Measurements from ENCODE around the gene VOPP1.

The VOPP1 gene

DNA sequence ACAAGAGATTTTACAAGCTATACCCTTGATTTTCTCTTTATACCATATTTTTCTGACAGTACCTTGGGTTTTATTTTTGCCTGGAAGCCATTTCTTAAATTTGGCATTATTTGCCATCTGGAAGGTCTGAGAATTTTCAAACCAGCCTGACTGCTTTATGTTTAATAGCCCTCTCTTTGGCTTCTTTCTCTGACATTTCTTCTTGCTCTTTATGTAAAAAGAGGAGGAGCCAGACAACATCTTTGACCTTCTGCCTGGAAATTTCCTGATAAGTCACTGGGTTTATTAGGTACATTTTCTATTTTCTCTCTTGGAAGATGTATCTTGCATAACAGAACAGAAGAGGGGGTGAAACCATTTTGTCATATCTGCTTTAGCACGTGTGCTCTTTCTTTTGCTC, 127.5 kb downstream of the VOPP1 start:
- H3K36me3 ChIP-seq (ENCODE audit: control insufficient read depth, insufficient read depth, low read length): no peaks in the 10 kb centered on the region
- no peaks in the 10 kb centered on the region for H3K4me1 ChIP-seq (ENCODE audit: control insufficient read depth, insufficient read depth, low read length)
- H3K27ac ChIP-seq (ENCODE audit: low read depth, low read length): no peak overlapping the region
- no peaks in the 10 kb centered on the region for H3K27me3 ChIP-seq (ENCODE audit: control insufficient read depth, insufficient read depth, low read length)
- H3K9ac ChIP-seq (ENCODE audit: low read length): no peak overlapping the region
- no peak overlapping the region for H3K4me3 ChIP-seq (ENCODE audit: low read length)

DNA sequence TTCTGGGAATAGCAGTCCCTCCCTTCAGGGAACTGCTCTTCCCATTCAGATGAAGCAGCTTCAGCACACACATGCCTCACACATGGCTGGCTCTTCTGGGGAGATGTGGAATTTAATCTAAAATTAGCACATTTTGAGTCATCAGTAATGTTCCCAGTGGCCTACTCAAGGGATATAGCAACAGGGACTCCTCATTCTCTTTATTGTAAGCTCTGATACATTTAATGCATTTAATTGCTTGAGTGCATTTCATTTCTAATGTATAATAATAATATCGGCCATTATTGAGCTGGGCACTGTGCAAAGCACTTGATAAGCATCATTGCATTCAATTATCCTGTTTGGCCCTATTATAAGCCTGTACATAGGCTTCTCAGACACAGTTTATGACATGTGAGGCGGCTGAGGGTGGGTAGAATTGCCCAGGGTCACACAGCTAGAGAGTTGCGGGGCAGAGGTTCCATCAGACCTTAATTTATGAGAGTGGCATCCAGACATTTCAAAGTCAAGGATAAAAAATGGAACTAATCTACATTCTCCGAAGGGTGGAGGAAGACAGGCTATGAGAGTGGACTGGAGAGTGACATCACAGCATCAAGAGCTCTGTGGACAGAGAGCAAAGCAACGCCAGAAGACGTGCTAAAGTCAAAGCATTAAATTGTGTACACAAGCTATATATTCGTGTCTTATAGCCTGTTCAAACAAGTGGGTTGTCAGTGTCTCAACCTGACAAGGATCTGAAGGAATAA, 130.4 kb downstream of the VOPP1 start:
- no peak overlapping the region for H3K27ac ChIP-seq (ENCODE audit: low read depth, low read length)
- no peaks in the 10 kb centered on the region for H3K4me1 ChIP-seq (ENCODE audit: control insufficient read depth, insufficient read depth, low read length)

DNA sequence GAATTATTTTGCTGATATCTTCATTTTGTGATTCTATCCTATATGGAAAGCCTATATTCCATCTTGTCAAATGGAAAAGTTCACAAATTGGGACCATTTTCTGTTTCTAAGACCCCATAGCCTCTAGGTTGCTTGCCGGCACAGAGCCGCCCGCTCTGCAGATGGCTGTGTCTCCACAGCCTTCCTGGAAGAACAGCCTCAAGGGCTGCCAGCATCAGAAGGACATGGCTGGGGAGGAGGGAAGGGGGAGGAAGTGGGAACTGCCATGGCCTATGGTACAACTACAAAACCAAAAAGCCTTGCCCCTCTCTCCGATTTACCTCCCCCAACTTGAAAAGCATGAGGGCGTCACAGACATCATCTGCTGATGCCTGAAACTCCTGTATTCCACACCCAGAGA, 131.3 kb downstream of the VOPP1 start:
- Histone ChIP-seq H3K4me1 (ENCODE audit: control insufficient read depth, insufficient read depth, low read length) (no peaks in the 10 kb centered on the region), H3K27ac (ENCODE audit: low read depth, low read length) (no peak overlapping the region), H3K4me3 (ENCODE audit: low read length) (no peak overlapping the region), H3K36me3 (ENCODE audit: control insufficient read depth, insufficient read depth, low read length) (no peaks in the 10 kb centered on the region), H3K27me3 (ENCODE audit: control insufficient read depth, insufficient read depth, low read length) (no peaks in the 10 kb centered on the region), H3K9ac (ENCODE audit: low read length) (no peak overlapping the region)

More for the DNA sequence above, 130.4 kb downstream of the VOPP1 start:
- no peak overlapping the region for H3K9ac ChIP-seq (ENCODE audit: low read length)
- no peak overlapping the region for H3K4me3 ChIP-seq (ENCODE audit: low read length)
- H3K36me3 ChIP-seq (ENCODE audit: control insufficient read depth, insufficient read depth, low read length): no peaks in the 10 kb centered on the region
- no peaks in the 10 kb centered on the region for H3K27me3 ChIP-seq (ENCODE audit: control insufficient read depth, insufficient read depth, low read length)

DNA sequence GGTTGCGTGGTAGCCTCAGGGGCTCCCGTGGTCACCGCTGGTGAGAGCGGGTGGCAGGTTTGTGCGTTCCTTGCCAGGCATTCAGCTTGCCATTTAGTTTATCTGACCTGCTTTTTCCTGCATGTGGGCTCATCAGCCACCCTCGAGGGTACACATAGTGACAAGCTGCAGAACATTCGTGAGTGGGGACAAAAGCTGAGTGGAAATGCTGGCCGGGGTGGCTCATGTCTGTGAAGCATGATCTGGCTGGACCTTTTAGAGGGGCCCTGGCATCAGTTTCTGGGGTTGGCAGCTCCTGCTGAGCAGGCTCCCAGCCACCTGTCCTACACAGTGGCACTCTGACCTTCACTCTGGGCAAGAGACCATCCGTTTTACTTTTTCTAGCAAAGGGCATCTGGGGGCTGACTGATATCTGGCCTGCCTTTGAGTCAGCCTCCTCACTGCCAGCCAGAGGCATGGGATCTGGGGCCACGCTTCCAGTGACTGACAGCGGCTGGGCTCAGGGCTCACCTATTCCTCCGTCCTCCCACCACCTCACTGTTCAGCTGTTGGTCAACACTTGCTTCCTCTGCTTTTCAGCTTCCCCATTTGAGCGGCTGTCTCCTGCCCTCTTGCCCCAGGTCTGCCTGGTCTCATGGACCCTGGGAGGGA, 132.1 kb downstream of the VOPP1 start:
- H3K4me3 ChIP-seq (ENCODE audit: low read length): no peak overlapping the region
- H3K36me3 ChIP-seq (ENCODE audit: control insufficient read depth, insufficient read depth, low read length): no peaks in the 10 kb centered on the region
- H3K27me3 ChIP-seq (ENCODE audit: control insufficient read depth, insufficient read depth, low read length): no peaks in the 10 kb centered on the region
- no peak overlapping the region for H3K9ac ChIP-seq (ENCODE audit: low read length)
- H3K4me1 ChIP-seq (ENCODE audit: control insufficient read depth, insufficient read depth, low read length): no peaks in the 10 kb centered on the region
- no peak overlapping the region for H3K27ac ChIP-seq (ENCODE audit: low read depth, low read length)

DNA sequence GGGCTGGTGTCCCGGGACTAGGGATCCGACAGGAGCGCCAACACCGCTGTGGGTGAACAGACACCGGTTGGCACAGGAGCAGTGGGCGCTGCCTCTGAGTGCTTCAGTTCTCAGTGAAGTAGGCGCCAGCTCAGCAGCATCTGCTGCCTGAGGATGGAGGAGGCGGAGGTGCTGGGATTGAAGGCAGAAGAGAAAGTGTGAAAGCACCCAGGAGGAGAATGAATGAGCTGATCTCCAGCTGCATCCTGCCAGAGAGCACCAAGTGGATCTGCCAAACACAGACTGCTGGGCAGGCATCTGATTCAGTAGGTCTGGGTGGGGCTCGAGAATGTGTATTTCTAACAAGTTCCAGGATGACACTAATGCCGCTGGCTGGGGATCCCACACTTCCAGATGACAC, 132.7 kb downstream of the VOPP1 start:
- Histone ChIP-seq H3K4me3 (ENCODE audit: low read length) (no peak overlapping the region), H3K27me3 (ENCODE audit: control insufficient read depth, insufficient read depth, low read length) (no peaks in the 10 kb centered on the region), H3K27ac (ENCODE audit: low read depth, low read length) (no peak overlapping the region)

DNA sequence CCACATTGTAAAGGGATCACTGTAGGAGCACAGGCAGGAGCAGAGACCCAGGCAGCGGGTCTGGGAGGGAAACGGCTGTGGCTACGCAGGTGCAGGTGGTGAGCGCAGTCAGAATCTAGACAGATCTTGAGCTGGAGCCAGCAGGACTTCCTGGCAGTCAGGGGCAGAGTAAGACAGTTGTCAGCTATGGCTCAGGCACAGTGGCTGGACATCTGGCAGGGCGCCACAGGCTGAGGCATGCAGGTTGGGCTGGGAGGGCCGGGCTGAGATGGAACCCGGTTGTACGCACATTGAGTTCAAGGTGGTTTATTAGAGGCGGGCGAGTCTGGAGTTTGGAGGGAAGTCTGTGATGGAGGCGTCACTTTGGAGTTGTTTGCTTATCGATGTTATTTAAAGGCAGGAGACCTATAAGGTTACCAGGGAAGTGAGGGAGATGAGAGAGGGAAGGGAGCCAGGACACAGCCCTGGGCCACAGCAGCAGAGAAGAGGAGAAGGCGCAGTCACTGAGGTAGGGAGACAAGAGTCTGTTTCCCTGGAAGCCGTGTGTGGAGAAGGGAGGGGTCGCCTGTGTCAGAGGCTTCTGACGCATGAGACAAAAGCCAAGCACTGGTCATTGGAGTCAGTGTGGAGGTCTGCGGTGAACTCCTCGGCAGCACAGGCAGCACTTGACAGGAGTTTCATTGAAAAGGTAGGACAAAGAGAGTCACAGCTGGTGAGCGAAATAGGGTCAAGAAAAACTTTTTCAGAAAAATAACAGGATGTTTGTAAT, 133.4 kb downstream of the VOPP1 start:
- Histone ChIP-seq H3K36me3 (ENCODE audit: control insufficient read depth, insufficient read depth, low read length) (no peaks in the 10 kb centered on the region), H3K4me3 (ENCODE audit: low read length) (no peak overlapping the region), H3K27me3 (ENCODE audit: control insufficient read depth, insufficient read depth, low read length) (no peaks in the 10 kb centered on the region), H3K4me1 (ENCODE audit: control insufficient read depth, insufficient read depth, low read length) (no peaks in the 10 kb centered on the region), H3K27ac (ENCODE audit: low read depth, low read length) (no peak overlapping the region), H3K9ac (ENCODE audit: low read length) (no peak overlapping the region)

More for the DNA sequence above, 132.7 kb downstream of the VOPP1 start:
- no peaks in the 10 kb centered on the region for H3K4me1 ChIP-seq (ENCODE audit: control insufficient read depth, insufficient read depth, low read length)
- no peaks in the 10 kb centered on the region for H3K36me3 ChIP-seq (ENCODE audit: control insufficient read depth, insufficient read depth, low read length)
- no peak overlapping the region for H3K9ac ChIP-seq (ENCODE audit: low read length)

DNA sequence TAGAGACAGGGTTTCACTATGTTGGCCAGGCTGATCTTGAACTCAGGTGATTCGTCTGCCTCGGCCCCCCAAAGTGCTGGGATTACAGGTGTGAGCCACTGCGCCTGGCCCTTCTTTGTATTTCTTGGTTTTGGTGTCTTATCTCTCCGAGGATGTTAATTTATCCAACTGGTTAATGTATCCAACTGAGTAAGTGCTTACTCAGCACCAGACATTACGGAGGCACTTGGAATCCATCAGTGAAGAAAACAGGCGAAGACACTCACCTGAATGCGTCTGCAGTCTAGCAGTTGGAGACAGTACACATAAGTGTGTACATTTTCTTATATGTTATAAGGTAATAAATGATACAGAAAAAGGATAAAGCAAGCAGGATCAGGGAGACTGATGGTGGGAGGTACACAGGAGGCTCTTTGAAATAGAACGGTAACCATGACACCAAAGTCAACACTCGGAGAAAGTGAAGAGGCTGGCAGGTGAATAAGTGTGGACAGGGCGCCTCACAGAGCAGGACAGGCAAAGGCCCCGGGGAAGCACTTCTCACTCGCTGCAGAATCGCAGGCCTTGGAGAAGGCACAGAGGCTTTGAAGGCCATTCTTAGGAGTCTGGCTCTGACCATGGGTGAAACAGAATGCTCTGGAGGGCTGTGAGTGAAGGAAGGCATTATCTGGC, 134.1 kb downstream of the VOPP1 start:
- no peak overlapping the region for H3K9ac ChIP-seq (ENCODE audit: low read length)
- no peaks in the 10 kb centered on the region for H3K4me1 ChIP-seq (ENCODE audit: control insufficient read depth, insufficient read depth, low read length)
- no peak overlapping the region for H3K27ac ChIP-seq (ENCODE audit: low read depth, low read length)
- H3K36me3 ChIP-seq (ENCODE audit: control insufficient read depth, insufficient read depth, low read length): no peaks in the 10 kb centered on the region
- H3K4me3 ChIP-seq (ENCODE audit: low read length): no peak overlapping the region
- no peaks in the 10 kb centered on the region for H3K27me3 ChIP-seq (ENCODE audit: control insufficient read depth, insufficient read depth, low read length)

DNA sequence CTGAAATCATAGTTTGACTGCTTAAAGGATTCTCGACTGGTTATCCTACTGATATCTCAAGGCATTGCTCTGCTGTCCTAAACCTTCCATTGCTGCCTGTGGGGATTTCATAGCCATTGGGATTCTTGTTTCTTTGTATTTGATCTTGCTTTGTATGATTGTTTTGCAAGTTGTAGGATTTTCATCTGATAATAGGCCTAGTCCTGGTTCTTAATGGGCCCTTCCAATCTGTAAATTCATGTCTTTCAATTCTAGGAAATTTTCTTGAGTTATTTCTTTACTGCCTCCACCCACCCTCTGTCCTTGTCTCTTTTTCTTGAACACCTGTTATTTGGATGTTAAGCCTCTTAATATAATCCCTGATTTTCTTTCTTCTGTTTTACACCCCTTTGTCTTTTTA, 134.9 kb downstream of the VOPP1 start:
- no peak overlapping the region for H3K27ac ChIP-seq (ENCODE audit: low read depth, low read length)
- no peaks in the 10 kb centered on the region for H3K36me3 ChIP-seq (ENCODE audit: control insufficient read depth, insufficient read depth, low read length)
- no peaks in the 10 kb centered on the region for H3K4me1 ChIP-seq (ENCODE audit: control insufficient read depth, insufficient read depth, low read length)
- H3K9ac ChIP-seq (ENCODE audit: low read length): no peak overlapping the region
- no peaks in the 10 kb centered on the region for H3K27me3 ChIP-seq (ENCODE audit: control insufficient read depth, insufficient read depth, low read length)
- H3K4me3 ChIP-seq (ENCODE audit: low read length): no peak overlapping the region

DNA sequence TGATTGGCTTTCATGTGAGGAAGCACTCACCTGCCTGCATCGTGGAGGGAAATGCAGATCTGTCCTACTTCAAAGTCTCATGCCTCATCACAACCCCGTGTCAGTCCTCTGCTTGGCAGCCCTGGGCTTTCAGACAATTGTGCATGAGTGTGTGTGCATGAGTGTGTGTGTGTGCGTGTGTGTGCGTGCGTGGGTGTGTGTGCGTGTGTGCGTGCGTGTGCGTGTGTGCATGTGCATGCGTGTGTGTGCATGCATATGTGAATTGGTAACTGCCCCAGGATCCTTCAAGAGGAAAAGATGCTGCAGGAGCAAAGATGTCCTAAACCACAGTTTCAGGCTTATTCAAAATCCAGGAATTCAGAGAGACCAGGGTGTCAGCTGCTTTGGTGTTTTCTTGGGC, 135.8 kb downstream of the VOPP1 start:
- Histone ChIP-seq H3K27ac (ENCODE audit: low read depth, low read length) (no peak overlapping the region), H3K9ac (ENCODE audit: low read length) (no peak overlapping the region), H3K27me3 (ENCODE audit: control insufficient read depth, insufficient read depth, low read length) (no peaks in the 10 kb centered on the region), H3K4me1 (ENCODE audit: control insufficient read depth, insufficient read depth, low read length) (no peaks in the 10 kb centered on the region), H3K36me3 (ENCODE audit: control insufficient read depth, insufficient read depth, low read length) (no peaks in the 10 kb centered on the region), H3K4me3 (ENCODE audit: low read length) (no peak overlapping the region)

GRCh38 chr7:55435466-55435865, 136.8 kb downstream of the VOPP1 start:
- no peaks in the 10 kb centered on the region for H3K27me3 ChIP-seq (ENCODE audit: control insufficient read depth, insufficient read depth, low read length)
- H3K4me3 ChIP-seq (ENCODE audit: low read length): no peak overlapping the region
- no peaks in the 10 kb centered on the region for H3K36me3 ChIP-seq (ENCODE audit: control insufficient read depth, insufficient read depth, low read length)
- H3K9ac ChIP-seq (ENCODE audit: low read length): no peak overlapping the region
- no peak overlapping the region for H3K27ac ChIP-seq (ENCODE audit: low read depth, low read length)
- no peaks in the 10 kb centered on the region for H3K4me1 ChIP-seq (ENCODE audit: control insufficient read depth, insufficient read depth, low read length)

DNA sequence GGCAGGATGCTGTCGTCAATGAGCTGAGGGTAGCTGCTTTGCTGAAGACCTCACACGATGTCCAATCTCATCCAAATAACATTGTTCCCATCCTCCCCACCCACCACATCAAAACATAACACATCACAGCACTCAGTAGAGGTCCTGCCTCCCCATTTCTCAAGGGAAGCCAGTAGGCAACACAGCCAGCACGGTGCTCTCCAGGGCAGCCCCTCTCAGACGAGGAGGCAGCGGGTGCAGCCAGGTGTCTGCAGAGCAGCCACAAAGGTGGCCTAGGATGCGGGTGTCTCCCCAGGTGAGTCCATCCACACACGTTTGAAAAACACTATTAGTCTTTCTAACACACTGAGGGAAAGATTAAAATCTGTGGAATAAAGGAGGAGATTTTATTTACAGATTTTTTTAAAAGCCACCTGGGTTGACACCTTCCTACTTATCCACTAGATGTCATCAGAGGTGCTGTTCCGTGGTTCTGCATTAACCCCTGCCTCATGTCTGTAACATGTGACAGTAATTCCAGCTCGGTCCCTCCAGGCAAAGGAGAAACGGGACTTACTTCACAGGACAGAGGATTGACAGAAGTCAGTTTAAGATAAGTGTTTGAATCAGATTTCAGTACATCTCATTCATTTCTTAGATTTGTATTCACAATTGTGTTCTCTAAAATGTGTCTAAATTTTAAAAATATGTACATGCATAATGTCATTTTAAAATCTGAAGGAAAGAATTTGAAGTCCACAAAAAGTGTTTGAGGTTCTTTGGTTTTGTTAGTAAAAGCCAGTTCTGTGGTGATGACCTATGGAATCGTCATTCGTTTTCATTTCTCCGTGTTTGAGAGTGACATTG, 139.1 kb downstream of the VOPP1 start:
- Histone ChIP-seq H3K27ac (ENCODE audit: low read depth, low read length) (no peak overlapping the region), H3K4me1 (ENCODE audit: control insufficient read depth, insufficient read depth, low read length) (no peaks in the 10 kb centered on the region), H3K27me3 (ENCODE audit: control insufficient read depth, insufficient read depth, low read length) (no peaks in the 10 kb centered on the region), H3K4me3 (ENCODE audit: low read length) (no peak overlapping the region), H3K36me3 (ENCODE audit: control insufficient read depth, insufficient read depth, low read length) (no peaks in the 10 kb centered on the region), H3K9ac (ENCODE audit: low read length) (no peak overlapping the region)
